ENCODE measurements around the gene LRMDA.

GRCh38 chr10:75899816-75900390 is 468.5 kb downstream of the LRMDA start:
- TF ChIP-seq CTCF (IDR thresholded peaks at IDR 0.05) (no peak), POLR2A (IDR thresholded peaks at IDR 0.05) (no peak)
